Measurements from ENCODE around the gene RNF114.

DNA sequence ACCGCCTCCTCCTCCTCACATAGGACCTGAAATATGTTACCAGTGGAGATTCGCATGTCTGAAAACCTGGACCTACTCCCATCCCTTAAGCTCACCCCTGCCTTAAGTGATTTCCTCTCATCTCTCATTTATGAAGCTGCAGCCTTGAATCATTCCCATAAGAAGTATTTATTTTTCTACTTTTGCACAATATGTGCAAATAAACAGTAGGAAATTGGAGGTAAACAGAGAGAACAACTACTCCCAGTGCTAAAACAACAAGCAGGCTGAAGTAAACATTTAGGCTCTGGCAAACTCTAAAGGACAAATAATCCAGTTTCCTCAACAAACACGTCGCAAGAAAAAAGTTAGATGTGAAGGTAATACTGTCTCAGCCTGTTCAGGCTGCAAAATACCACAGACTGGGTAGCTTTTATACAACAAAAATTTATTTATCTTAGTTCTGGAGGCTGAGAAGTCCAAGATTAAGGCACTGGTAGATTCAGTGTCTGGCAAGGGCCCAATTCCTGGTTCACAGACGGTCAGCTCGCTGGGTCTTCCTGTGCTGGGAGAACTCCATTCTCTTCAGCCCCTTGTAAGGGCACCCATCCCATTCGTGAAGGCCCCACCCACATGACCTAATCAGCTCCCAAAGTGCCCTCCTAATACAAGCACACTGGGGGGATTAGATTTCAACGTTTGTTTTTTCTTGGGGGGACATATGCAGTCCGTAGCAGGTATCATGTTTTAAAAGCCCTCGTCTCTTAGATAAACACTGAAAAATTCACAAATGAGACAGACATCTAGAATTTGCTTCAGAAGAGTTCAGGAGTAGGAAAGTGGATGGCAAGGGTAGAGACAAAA is 36.4 kb upstream of the RNF114 start:
- TF ChIP-seq, protein P1, sequence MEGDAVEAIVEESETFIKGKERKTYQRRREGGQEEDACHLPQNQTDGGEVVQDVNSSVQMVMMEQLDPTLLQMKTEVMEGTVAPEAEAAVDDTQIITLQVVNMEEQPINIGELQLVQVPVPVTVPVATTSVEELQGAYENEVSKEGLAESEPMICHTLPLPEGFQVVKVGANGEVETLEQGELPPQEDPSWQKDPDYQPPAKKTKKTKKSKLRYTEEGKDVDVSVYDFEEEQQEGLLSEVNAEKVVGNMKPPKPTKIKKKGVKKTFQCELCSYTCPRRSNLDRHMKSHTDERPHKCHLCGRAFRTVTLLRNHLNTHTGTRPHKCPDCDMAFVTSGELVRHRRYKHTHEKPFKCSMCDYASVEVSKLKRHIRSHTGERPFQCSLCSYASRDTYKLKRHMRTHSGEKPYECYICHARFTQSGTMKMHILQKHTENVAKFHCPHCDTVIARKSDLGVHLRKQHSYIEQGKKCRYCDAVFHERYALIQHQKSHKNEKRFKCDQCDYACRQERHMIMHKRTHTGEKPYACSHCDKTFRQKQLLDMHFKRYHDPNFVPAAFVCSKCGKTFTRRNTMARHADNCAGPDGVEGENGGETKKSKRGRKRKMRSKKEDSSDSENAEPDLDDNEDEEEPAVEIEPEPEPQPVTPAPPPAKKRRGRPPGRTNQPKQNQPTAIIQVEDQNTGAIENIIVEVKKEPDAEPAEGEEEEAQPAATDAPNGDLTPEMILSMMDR (IDR thresholded peaks at IDR 0.05; ENCODE audit: poor library complexity, severe bottlenecking) = no peak
- no peak for TF ChIP-seq POLR2AphosphoS5 (IDR thresholded peaks at IDR 0.05)
